SK-N-MC (cell line): ENCODE results near the gene ATF6B.

Experiments
- DNase-seq: peaks from one replicate; pipeline ENCODE4 v3.0.0-alpha.2; 2011; ENCODE audit warnings: low read depth, low spot score
- H3K27ac ChIP-seq: fragments of 200-600 bp; sonication (generic); 2 replicates; pipeline ENCODE4 v1.5.1; 2016; ENCODE audit warnings: mixed run types
- H3K36me3 ChIP-seq: fragments of 200-600 bp; sonication (generic); 2 replicates; pipeline ENCODE4 v1.6.1; 2017; ENCODE audit warnings: antibody characterized with exemption, low read length, mixed read lengths; ENCODE audit not compliant: insufficient read depth
- H3K4me3 ChIP-seq: fragments of 200-600 bp; sonication (generic); 2 replicates; pipeline ENCODE4 v1.5.1; 2016
- H3K9ac ChIP-seq: fragments of 200-600 bp; sonication (generic); 2 replicates; pipeline ENCODE4 v1.8.0; 2017; ENCODE audit warnings: mixed run types, mixed read lengths; ENCODE audit not compliant: insufficient read length
- H3K9me3 ChIP-seq: fragments of 200-600 bp; sonication (generic); 2 replicates; pipeline ENCODE4 v1.6.1; 2017; ENCODE audit warnings: low read depth, mild to moderate bottlenecking, antibody characterized with exemption, low read length, moderate library complexity, mixed read lengths
- EZH2 ChIP-seq: fragments of 200-600 bp; sonication (generic); IDR thresholded peaks from one replicate; pipeline ENCODE4 v1.6.1; 2017; ENCODE audit warnings: antibody characterized with exemption
- FOXP2 ChIP-seq: optimal IDR thresholded peaks from 2 replicates; pipeline ENCODE3; 2011; ENCODE audit warnings: mild to moderate bottlenecking, moderate library complexity; ENCODE audit not compliant: insufficient read depth; ENCODE audit errors: extremely low read length, control extremely low read depth
- POLR2AphosphoS5 ChIP-seq: IDR thresholded peaks from 2 replicates; pipeline ENCODE4 v1.6.1; 2012; ENCODE audit warnings: mild to moderate bottlenecking, low read depth, low read length, borderline replicate concordance

Gene ATF6B

DNA sequence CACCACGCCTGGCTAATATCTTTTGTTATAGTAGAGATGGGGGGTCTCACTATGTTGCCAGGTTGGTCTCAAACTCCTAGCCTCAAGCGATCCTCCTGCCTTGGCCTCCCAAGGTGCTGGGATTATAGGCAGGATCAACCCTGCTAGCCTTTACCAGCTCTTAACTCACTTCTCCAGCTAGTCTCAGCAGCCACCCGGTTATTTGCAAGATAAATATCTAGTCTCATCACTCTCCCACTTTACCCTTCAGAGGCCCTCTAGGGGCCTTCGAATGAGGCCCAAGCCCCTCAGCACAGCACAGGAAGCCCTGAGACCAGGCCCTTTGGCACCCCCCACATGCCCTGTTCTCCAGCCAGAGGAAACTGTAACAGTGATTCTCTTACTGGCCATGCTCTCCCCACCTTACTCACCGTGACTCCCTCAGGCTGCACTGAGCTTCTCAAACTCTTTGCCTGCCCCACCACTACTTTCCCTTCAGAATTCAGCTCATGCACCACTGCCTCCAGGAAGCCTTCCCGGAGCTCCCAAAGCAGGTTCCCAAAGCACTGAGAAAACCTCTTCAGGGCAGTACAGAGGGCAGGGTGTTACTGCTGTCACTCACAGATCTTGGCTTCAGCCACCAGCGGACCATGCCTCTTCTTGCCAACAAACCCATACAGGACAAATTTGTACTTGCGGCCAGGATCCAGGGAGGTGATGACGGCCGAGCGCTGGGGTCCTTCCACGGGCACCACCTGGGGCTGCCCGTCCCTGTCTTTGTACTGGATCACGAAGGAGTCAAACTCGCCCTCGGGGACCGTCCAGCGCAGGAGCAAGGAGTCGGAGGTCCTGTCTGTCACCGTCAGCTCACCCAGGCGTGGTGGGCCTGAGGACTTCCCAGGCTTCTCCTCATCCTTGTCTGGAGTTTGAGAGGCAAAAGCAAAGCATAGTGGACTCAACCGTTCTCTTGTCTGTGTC, 44.0 kb downstream of the ATF6B start:
- Histone ChIP-seq H3K27ac (no peak overlapping the region), H3K36me3 (no peaks in the 10 kb centered on the region), H3K9me3 (no peaks in the 10 kb centered on the region), H3K4me3 (no peak overlapping the region), H3K9ac (no peak overlapping the region)
- DNase-seq: no peak
- TF ChIP-seq POLR2AphosphoS5 (no peak), EZH2 (no peak), FOXP2 (no peak)

DNA sequence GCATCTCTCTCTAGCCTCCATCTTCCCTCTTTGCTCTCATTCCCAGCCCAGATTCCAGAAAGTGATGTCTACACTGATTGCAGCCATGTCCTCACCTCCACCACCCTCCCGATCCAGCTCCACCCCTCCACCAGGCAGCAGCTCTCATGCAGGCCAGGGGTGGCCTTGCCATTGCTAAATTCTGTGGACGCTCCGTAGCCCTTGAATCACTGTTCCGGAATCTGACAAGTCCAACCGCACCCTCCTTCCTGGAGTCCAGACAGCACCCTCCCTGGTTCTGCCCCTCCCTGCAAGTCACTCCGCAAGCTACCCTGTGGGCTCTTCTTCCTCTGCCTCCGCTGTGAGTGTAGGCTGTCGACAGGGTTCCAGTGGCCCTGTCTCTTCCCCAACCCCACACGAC, 45.1 kb downstream of the ATF6B start:
- H3K4me3 ChIP-seq: no peak overlapping the region
- no peaks in the 10 kb centered on the region for H3K36me3 ChIP-seq
- H3K9me3 ChIP-seq: no peaks in the 10 kb centered on the region
- TF ChIP-seq EZH2: no peak
- TF ChIP-seq FOXP2: no peak
- TF ChIP-seq POLR2AphosphoS5: no peak
- DNase-seq: no peak
- H3K27ac ChIP-seq: no peak overlapping the region
- H3K9ac ChIP-seq: no peak overlapping the region

DNA sequence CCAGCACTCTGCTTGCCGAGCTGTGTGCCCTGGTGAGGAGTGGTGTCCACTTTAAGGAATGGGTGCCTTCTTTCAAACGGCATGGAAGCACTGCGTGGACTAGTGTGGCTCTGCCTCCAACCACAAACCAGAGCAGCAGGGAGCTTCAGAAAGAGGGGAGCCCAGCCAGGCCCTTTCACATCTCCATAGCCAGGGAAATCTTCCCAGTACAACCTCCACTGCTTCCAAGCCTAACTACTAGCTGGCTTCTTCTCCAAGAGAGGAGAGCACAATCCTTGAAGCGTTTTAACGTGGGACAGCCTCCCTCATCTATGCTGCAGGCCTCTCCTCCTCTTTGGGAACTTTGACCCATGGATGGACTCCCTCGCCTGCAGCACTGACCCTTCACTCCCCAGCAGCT, 45.6 kb downstream of the ATF6B start:
- TF ChIP-seq FOXP2 (no peak), POLR2AphosphoS5 (no peak), EZH2 (no peak)
- no peaks in the 10 kb centered on the region for H3K36me3 ChIP-seq
- H3K27ac ChIP-seq: no peak overlapping the region

DNA sequence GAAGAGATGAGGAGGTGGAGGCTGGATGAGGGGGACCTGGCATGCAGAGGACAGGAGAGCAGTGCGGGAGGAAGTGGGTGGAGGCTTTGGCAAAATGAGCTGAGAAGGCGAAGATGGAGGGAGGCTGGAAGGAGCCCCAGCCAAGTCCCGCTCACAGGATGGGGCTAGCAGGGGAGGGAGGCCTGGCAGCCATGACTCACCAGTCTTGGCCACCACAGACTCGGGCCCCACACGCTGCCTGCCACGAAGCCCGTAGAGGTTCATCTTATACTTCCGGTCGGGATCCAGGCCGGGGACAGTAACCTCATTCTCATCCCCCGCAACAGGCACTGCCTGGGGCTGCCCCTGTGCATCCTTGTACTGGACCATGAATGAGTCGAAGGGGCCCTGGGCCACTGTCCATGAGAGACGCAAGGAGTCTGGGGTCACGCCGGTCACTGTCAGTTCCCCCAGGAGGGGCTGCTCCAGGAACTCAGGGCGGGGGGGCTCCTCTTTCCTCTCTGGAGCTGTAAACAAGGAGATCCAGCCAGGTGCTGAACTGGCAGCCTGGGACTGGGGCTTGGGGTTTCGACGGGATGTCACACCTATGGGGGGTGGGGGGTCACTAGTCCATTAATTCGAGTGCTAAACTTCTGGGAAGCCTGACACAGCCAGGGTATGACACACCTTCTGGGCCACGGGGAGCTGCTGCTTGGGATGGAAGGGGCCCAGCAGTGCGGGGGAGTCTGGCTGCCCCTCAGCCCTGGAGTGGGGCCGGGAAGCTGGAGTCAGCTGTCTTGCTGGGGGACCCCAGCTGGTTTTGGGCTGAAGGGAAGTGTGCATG, 46.7 kb downstream of the ATF6B start:
- no peak overlapping the region for H3K4me3 ChIP-seq
- H3K9ac ChIP-seq: no peak overlapping the region
- TF ChIP-seq FOXP2: no peak
- no peaks in the 10 kb centered on the region for H3K9me3 ChIP-seq
- no peak for DNase-seq
- H3K27ac ChIP-seq: no peak overlapping the region
- H3K36me3 ChIP-seq: no peaks in the 10 kb centered on the region

More for the DNA sequence above, 45.6 kb downstream of the ATF6B start:
- no peak overlapping the region for H3K9ac ChIP-seq
- H3K4me3 ChIP-seq: no peak overlapping the region
- H3K9me3 ChIP-seq: no peaks in the 10 kb centered on the region
- no peak for DNase-seq

DNA sequence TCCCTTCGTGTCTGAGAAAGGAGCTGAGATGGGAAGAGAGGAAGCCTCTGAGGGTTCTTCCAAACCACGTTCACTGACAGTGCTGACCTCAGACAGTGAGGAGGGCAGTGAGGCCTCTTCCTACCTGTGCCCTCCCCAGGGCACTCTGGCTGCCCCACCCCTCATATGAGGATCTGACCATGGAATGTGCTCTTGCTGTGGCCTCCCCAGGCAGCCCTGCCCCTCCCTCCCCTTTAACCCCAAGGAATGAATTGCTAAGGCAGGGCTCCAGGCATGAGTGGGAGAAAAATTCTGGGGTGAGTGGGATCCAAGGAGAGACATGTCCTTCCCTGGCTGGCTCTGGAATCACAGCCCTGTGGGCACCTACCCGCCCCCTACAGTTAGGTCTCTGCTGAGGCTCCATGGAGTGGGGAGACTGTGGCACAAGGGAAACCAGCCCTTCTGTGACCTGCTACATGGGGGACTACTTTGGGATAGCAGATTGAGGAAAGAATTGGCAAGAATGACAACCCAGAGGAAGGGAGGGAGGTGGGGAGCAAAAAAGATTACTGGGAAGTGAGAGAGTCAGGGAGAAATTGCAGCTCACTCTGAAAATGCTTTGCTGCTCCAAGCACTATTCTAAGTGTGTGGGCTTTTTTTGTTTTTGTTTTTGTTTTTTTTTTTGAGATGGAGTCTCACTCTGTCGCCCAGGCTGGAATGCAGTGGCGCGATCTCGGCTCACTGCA, 48.3 kb downstream of the ATF6B start:
- no peaks in the 10 kb centered on the region for H3K9me3 ChIP-seq
- H3K36me3 ChIP-seq: no peaks in the 10 kb centered on the region
- TF ChIP-seq POLR2AphosphoS5 (no peak), EZH2 (no peak), FOXP2 (no peak)
- H3K27ac ChIP-seq: no peak overlapping the region
- H3K4me3 ChIP-seq: no peak overlapping the region
- DNase-seq: no peak
- no peak overlapping the region for H3K9ac ChIP-seq

DNA sequence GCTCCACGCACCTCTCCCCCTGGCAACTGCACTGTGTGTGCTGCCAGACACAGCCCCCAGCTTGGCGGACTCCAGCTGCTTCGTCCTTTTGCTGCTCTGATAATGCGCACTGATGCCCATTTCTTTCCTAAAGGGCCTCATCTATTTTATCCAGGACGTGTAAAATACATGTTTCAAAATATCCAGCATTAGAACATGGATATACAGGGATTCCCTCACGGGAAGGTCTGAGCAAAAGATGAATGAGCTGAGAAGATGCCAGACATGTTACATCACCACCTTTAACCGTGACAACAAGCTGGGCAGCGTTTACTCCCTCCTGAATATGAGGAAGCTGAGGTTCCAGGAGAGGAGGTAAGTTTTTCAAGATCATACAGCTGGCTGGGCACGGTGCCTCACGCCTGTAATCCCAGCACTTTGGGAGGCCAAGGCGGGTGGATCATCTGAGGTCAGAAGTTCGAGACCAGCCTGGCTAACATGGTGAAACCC, 51.7 kb downstream of the ATF6B start:
- Histone ChIP-seq H3K9me3 (no peaks in the 10 kb centered on the region), H3K4me3 (no peak overlapping the region), H3K36me3 (no peaks in the 10 kb centered on the region), H3K9ac (no peak overlapping the region), H3K27ac (no peak overlapping the region)
- TF ChIP-seq EZH2 (no peak), POLR2AphosphoS5 (no peak), FOXP2 (no peak)
- no peak for DNase-seq

DNA sequence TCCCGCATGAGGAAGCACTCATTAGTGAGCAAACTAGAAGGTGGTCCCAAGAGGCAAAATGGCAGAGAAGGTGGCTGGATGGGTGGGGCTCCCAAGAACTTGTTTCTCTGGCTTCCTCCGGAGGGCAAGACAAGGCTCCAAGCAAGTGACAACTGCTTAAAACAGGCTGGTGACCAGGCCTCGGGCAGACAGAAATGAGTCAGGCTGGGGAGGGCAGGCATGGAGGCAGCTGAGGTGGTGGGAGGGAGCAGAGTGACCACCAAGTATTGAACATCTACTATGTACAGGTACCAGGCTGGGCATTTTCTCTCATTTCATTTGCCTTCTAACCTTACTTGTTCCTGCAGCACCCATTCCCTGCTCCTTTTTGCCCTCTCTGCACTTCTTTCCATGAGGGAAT, 52.3 kb downstream of the ATF6B start:
- H3K9me3 ChIP-seq: no peaks in the 10 kb centered on the region
- DNase-seq: no peak
- H3K9ac ChIP-seq: no peak overlapping the region
- TF ChIP-seq POLR2AphosphoS5 (no peak), EZH2 (no peak), FOXP2 (no peak)
- no peak overlapping the region for H3K27ac ChIP-seq
- H3K4me3 ChIP-seq: no peak overlapping the region
- H3K36me3 ChIP-seq: no peaks in the 10 kb centered on the region

DNA sequence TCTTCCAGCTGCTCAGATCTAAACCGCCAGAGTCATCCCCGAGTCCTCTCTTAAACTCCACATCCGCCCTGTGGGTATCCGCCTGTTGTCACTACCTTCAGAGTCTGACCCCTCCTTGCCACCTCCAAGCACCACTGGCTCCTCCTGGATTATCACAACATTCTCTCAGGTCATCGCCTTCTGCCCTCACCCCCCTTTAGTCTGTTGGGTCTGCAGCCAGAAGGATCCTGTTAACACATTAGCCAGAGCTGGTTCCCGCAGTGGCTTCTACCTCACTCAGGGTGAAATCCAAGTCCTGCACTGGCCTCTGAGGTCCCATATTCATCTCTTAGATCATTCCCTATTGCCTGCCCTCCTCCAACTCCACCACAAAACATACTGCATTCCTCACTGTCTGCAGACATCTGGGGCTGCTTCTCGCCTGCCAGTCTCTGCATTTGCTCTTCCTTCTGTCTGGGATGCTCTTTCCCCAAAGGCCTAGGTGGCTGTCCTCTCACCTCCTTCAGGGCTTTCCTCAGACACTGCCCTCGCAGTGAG, 53.0 kb downstream of the ATF6B start:
- TF ChIP-seq POLR2AphosphoS5: no peak
- no peak overlapping the region for H3K9ac ChIP-seq
- H3K4me3 ChIP-seq: no peak overlapping the region
- H3K9me3 ChIP-seq: no peaks in the 10 kb centered on the region
- no peaks in the 10 kb centered on the region for H3K36me3 ChIP-seq
- no peak for DNase-seq
- H3K27ac ChIP-seq: no peak overlapping the region
